ENCODE results near the gene PI4KA. TPM values are rescaled to one million over a fixed set of nuclear protein-coding genes. Genes with fewer than 3 reads are reported as not detected.

PI4KA gene
- total RNA-seq, 6 experiments from 2014 or later, result 35.3 to 55.4 (median 47.7) TPM

- WGBS (ENCODE audit: insufficient coverage, low coverage, low lambda C conversion rate, missing lambda C conversion rate), result 71% methylated on average over 1 of the region's 2 CpGs
- intact Hi-C loops (cut with DNase I), result loop anchor here in 1 of 2 donors (10.0 kb wide), 1 partner anchor 128 kb away; no protein-coding TSS in a partner anchor
- no peak for ATAC-seq
Observed at GRCh38 chr22:20742764-20743163, 115.8 kb downstream of the PI4KA start.

DNA sequence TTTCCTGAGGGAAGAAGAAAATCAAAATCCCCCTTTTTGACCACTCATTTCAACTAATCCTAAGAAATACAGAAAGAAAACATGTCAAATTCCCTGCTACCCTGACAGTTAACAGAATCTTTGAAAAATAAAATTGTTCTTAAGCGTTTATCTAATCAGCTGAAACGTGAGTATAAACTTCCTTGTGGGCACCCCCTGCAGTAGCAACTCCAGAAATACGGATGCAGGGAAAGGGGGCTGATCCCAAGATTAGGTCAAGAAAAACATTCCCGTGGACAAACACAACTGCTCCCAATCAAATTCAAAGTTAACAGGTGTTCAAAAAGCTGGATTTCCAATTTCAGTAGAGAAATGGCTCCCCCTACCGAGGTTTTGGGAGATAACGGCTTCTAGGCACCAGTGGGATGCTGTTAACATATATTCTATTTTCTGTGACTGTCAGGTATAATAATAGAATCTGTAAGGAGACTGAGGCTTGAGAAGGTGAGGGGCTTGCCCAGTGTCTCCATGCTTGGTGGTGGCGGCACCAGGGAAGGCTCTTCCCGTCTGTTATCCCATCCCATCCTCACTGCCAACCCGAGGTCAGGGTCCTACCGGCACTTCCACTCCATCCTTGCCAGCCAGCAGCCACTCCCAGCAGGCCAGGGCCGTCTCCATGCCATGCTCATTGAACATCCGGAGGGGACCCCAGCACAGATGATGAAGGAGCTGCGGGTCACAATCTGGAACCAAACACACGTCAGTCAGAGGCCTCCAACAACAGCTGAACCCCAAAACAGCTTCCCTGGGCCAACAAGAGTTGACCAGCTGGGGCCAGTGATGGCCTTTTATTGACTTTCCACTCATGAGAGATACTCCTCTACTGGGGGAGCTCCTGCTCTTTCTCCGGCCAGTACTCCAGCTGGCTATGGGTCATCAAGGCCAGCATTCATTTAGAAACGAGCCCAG is 116.7 kb downstream of the PI4KA start:
- intact Hi-C loops (cut with DNase I), result loop anchor here in 1 of 2 donors (10.0 kb wide), 1 partner anchor 127 kb away; no protein-coding TSS in a partner anchor
- no peak overlapping the region for H3K4me3 ChIP-seq
- H3K27ac ChIP-seq, result no peak overlapping the region
- peaks cover 0 to 23% (median 9%) of the 10 kb centered on the region in 4 donors for H3K36me3 ChIP-seq
- ATAC-seq (peak; percentile 52 to 76 (median 64)), DNase-seq (no peak)
- TF ChIP-seq POLR2A (IDR thresholded peaks at IDR 0.05) (no peak), CTCF (IDR thresholded peaks at IDR 0.05) (peak; percentile 54 to 74 (median 66))
- 35% methylated on average over 6 of the region's 16 CpGs for WGBS (ENCODE audit: insufficient coverage, low coverage, low lambda C conversion rate, missing lambda C conversion rate)
- no peaks in the 10 kb centered on the region for H3K9me3 ChIP-seq
- H3K27me3 ChIP-seq, result no peaks in the 10 kb centered on the region
- no peaks in the 10 kb centered on the region for H3K4me1 ChIP-seq

More at GRCh38 chr22:20742764-20743163, 115.8 kb downstream of the PI4KA start:
- TF ChIP-seq CTCF (IDR thresholded peaks at IDR 0.05) (no peak), POLR2A (IDR thresholded peaks at IDR 0.05) (no peak)
- Histone ChIP-seq H3K27me3 (no peaks in the 10 kb centered on the region), H3K4me1 (no peaks in the 10 kb centered on the region), H3K27ac (no peak overlapping the region), H3K36me3 (peaks cover 0 to 32% (median 13%) of the 10 kb centered on the region in 4 donors), H3K4me3 (no peak overlapping the region), H3K9me3 (no peaks in the 10 kb centered on the region)
- DNase-seq, result no peak

DNA sequence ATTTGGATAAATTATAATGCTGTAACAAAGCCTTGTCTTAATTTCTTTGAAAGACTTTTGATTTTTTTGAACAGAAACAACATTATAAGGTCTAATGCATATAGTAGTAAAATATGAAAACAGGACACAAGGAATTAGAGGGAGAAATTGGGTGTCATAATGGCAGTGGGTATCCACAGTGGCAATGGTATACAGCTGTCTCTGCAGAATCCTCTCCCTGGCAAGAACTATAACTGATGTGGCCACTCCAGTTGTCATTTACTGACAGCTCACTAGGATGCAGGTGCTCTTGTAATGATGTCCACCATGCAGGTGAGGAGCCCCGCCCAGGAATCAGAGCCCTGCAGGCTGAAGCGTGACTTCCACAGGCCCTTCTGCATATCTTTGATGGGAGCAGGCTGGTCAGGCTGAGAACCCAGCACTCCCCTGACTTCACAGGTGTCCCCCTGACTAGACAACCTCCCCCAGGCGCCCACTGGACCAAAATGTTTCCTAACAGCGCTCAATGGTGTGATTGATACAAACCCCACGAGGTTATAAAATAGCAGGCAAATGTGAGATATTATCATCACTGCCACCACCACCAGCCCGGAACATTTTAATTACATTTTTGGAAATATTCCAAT is 117.5 kb downstream of the PI4KA start:
- H3K4me3 ChIP-seq, result no peak overlapping the region
- WGBS (ENCODE audit: insufficient coverage, low coverage, low lambda C conversion rate, missing lambda C conversion rate), result 72% methylated on average over 4 of the region's 6 CpGs
- H3K27ac ChIP-seq, result no peak overlapping the region
- no peak for TF ChIP-seq CTCF (IDR thresholded peaks at IDR 0.05)
- TF ChIP-seq POLR2A (IDR thresholded peaks at IDR 0.05), result no peak
- H3K36me3 ChIP-seq, result peaks cover 0 to 17% (median 7%) of the 10 kb centered on the region in 4 donors
- no peaks in the 10 kb centered on the region for H3K27me3 ChIP-seq
- intact Hi-C loops (cut with DNase I), result loop anchor here in 1 of 2 donors (10.0 kb wide), 1 partner anchor 126 kb away; no protein-coding TSS in a partner anchor
- H3K4me1 ChIP-seq, result no peaks in the 10 kb centered on the region
- ATAC-seq (no peak), DNase-seq (no peak)
- no peaks in the 10 kb centered on the region for H3K9me3 ChIP-seq

DNA sequence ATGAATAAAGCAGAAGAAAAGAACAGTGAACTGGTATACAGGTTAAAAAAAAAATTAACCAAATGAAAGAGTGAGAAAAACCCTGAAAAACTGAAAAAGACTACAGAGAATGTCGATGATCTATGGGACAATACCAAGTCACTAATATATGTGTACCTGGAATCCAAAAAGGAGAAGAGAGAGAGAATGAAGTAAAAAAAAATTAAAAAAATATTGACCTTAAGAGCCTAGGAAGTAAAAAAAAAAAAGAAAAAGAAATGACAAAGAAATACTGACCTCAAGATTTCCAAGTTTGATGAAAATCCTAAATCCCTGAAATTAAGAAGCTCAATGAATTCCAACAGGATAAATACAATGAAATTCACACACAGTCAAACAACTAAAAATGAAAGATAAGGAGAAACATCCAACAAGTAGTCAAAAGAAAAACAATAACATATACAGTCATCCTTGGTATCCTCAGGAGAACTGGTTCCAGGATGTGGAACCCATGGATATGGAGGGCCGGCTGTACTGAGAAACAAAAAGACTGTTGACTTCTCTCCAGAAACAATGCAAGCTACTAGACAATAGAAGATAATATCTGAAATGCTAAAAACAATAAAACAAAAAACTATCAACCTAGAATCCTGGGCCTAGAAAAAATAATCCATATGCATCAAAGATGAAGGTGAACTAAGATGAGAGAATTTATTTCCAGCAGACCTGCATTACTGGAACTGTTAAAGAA is 118.2 kb downstream of the PI4KA start:
- Histone ChIP-seq H3K4me1 (peaks cover 0 to 6% (median 2%) of the 10 kb centered on the region in 4 donors), H3K36me3 (peaks cover 0 to 13% (median 6%) of the 10 kb centered on the region in 4 donors), H3K27me3 (no peaks in the 10 kb centered on the region), H3K27ac (no peak overlapping the region), H3K4me3 (no peak overlapping the region), H3K9me3 (no peaks in the 10 kb centered on the region)
- ATAC-seq (no peak), DNase-seq (no peak)
- TF ChIP-seq CTCF (IDR thresholded peaks at IDR 0.05), result no peak
- TF ChIP-seq POLR2A (IDR thresholded peaks at IDR 0.05), result no peak
- WGBS (ENCODE audit: insufficient coverage, low coverage, low lambda C conversion rate, missing lambda C conversion rate), result 100% methylated on average over 2 of the region's 2 CpGs
- intact Hi-C loops (cut with DNase I), result loop anchor here in 1 of 2 donors (10.0 kb wide), 1 partner anchor 126 kb away; no protein-coding TSS in a partner anchor

All from right lobe of liver (tissue), 6 donors.